Hindlimb muscle (tissue), 1 donor: Measurements from ENCODE around the gene HSFX1. TPM values are rescaled to one million over a fixed set of nuclear protein-coding genes. Genes with fewer than 3 reads are reported as not detected.

Experiments
- DNase-seq: peaks from one replicate; pipeline ENCODE4 v3.0.0-alpha.2; 2013
- polyA plus RNA-seq: library from polyadenylated mRNA; unstranded; fragments of 120-200 nt; gene quantifications from one replicate; pipeline ENCODE4 v1.2.1, GENCODE V29; 2013; ENCODE audit not compliant: insufficient read length

Gene HSFX1
- polyA plus RNA-seq, 1 donor: 2.1 TPM

- no peak for DNase-seq
These were observed 34.0 kb downstream of the HSFX1 start for GRCh38 chrX:149807747-149808458.

- no peak for DNase-seq
These were observed 44.8 kb downstream of the HSFX1 start for GRCh38 chrX:149818652-149819051.

GRCh38 chrX:149819371-149819770 is 45.5 kb downstream of the HSFX1 start:
- no peak for DNase-seq

- DNase-seq: no peak
These were observed 51.6 kb downstream of the HSFX1 start for GRCh38 chrX:149825424-149825823.

Other genes starting within 250 kb of the HSFX1 start
- gene EOLA1, start 233.1 kb upstream of the HSFX1 start, polyA plus RNA-seq: 21.6 TPM
- 0.77 TPM for gene HSFX3, start 224.1 kb upstream of the HSFX1 start, polyA plus RNA-seq
- not detected for gene MAGEA9B, start 186.6 kb upstream of the HSFX1 start, polyA plus RNA-seq
- gene HSFX2, start 178.8 kb upstream of the HSFX1 start, polyA plus RNA-seq: 0.46 TPM
- 35.1 TPM for gene TMEM185A, start 142.3 kb upstream of the HSFX1 start, polyA plus RNA-seq
- not detected for gene MAGEA11, start 62.0 kb upstream of the HSFX1 start, polyA plus RNA-seq
- not detected for gene MAGEA9, start 7.9 kb downstream of the HSFX1 start, polyA plus RNA-seq
- 0.10 TPM for gene MAGEA8, start 107.1 kb downstream of the HSFX1 start, polyA plus RNA-seq
- gene HSFX4, start 155.5 kb downstream of the HSFX1 start, polyA plus RNA-seq: 0.36 TPM
- 17.5 TPM for gene EOLA2, start 164.4 kb downstream of the HSFX1 start, polyA plus RNA-seq